ENCODE measurements around the gene RIC8B. TPM values are rescaled to one million over a fixed set of nuclear protein-coding genes. Genes with fewer than 3 reads are reported as not detected.

Gene RIC8B
- total RNA-seq, 2 donors from 2014 or later, result 13.9 to 14.6 TPM

DNA sequence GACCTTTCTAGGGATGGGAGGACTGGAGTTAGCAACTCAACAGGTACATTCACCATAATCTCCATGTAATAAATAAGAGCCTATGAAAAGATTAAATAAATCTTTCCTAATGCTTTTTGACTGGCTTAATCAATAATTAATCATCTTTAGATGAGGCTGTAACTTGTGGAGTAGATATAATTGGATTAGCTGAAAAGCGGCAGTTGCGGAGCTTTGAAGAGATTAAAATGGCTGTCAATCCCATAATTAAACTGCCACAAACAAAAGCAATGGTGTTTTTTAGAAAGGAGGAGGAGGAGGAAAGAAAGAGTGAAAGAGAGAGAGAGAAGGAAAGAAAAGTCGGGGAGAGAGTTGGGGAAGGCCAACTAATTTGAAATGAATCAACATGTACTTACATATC lies 110.5 kb downstream of the RIC8B start:
- Histone ChIP-seq H3K27ac (no peak overlapping the region), H3K27me3 (no peaks in the 10 kb centered on the region), H3K4me3 (no peak overlapping the region), H3K36me3 (no peaks in the 10 kb centered on the region), H3K9ac (ENCODE audit: low read depth in 2 of 2, low read length in 2 of 2) (no peak overlapping the region), H3K9me3 (no peaks in the 10 kb centered on the region), H3K4me1 (no peaks in the 10 kb centered on the region)
- DNase-seq, result no peak
- intact Hi-C loops (cut with DNase I), result no loop called here
- TF ChIP-seq, protein P1, sequence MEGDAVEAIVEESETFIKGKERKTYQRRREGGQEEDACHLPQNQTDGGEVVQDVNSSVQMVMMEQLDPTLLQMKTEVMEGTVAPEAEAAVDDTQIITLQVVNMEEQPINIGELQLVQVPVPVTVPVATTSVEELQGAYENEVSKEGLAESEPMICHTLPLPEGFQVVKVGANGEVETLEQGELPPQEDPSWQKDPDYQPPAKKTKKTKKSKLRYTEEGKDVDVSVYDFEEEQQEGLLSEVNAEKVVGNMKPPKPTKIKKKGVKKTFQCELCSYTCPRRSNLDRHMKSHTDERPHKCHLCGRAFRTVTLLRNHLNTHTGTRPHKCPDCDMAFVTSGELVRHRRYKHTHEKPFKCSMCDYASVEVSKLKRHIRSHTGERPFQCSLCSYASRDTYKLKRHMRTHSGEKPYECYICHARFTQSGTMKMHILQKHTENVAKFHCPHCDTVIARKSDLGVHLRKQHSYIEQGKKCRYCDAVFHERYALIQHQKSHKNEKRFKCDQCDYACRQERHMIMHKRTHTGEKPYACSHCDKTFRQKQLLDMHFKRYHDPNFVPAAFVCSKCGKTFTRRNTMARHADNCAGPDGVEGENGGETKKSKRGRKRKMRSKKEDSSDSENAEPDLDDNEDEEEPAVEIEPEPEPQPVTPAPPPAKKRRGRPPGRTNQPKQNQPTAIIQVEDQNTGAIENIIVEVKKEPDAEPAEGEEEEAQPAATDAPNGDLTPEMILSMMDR (IDR thresholded peaks at IDR 0.05), result no peak

GRCh38 chr12:106885541-106886249 lies 111.2 kb downstream of the RIC8B start:
- no peaks in the 10 kb centered on the region for H3K4me1 ChIP-seq
- no peaks in the 10 kb centered on the region for H3K9me3 ChIP-seq
- no peaks in the 10 kb centered on the region for H3K36me3 ChIP-seq
- no peak overlapping the region for H3K27ac ChIP-seq
- no peaks in the 10 kb centered on the region for H3K27me3 ChIP-seq
- H3K4me3 ChIP-seq, result no peak overlapping the region
- H3K9ac ChIP-seq (ENCODE audit: low read depth in 2 of 2, low read length in 2 of 2), result no peak overlapping the region
- intact Hi-C loops (cut with DNase I), result no loop called here
- TF ChIP-seq, protein P1 (IDR thresholded peaks at IDR 0.05), result no peak
- DNase-seq, result no peak

- Histone ChIP-seq H3K9me3 (no peaks in the 10 kb centered on the region), H3K36me3 (no peaks in the 10 kb centered on the region), H3K4me3 (no peak overlapping the region), H3K27me3 (no peaks in the 10 kb centered on the region), H3K9ac (ENCODE audit: low read depth in 2 of 2, low read length in 2 of 2) (no peak overlapping the region), H3K27ac (no peak overlapping the region), H3K4me1 (no peaks in the 10 kb centered on the region)
- TF ChIP-seq, protein P1 (IDR thresholded peaks at IDR 0.05), result no peak
- intact Hi-C loops (cut with DNase I), result no loop called here
- DNase-seq, result no peak
Measured at GRCh38 chr12:106886932-106887331, 112.5 kb downstream of the RIC8B start.

DNA sequence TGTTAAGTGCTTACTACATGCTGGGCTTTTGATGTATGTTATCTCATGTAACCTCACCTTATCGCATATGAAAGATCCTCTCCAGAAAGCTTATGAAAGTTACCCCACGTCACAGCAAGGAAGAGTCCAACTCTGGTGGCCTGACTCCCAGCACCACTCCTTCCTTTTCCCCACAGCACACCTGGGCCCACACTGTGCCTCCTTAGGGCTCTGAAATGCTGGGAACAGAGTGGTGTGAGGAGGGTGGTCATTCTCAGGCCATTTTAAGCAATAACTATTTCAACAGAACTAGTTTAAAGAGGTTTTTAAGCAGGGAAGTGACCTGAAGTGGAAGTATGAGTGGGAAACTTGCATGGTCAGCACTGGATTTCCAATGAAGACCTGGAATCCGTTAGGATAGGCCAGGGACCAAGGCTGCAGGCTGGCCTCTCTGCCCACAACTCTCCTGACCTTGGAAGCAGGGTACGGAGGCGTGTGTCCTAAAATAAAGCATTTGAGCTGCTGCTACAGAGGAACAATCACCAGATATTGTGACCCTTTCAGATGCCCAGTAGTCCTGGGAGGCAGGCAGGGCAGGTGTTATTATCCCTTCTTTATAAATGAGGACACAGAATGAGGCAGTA lies 114.0 kb downstream of the RIC8B start:
- H3K4me3 ChIP-seq, result no peak overlapping the region
- DNase-seq, result no peak
- TF ChIP-seq, protein P1 (IDR thresholded peaks at IDR 0.05), result no peak
- H3K9ac ChIP-seq (ENCODE audit: low read depth in 2 of 2, low read length in 2 of 2), result no peak overlapping the region
- H3K36me3 ChIP-seq, result no peaks in the 10 kb centered on the region
- no peaks in the 10 kb centered on the region for H3K27me3 ChIP-seq
- no peaks in the 10 kb centered on the region for H3K4me1 ChIP-seq
- H3K27ac ChIP-seq, result no peak overlapping the region
- no peaks in the 10 kb centered on the region for H3K9me3 ChIP-seq
- intact Hi-C loops (cut with DNase I), result no loop called here

DNA sequence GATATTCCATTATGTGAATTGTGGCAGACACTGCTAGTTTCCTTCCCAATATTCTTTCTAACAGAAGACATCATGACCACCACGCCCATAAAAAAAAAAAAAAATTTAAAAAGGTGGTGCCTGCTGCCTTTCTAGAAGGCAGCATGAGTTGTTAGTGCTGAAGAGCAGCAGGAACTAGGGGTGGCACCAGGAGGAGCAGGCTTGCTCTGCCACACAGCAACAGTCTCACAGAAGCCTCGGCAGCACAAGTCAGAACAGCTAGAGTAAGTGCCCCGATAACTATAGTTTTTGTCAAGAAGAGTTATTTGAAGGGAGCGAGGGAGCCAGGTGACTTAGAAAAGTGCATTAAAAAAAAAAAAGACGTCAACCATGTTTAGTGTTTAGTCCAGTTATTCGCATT lies 114.8 kb downstream of the RIC8B start:
- no peaks in the 10 kb centered on the region for H3K9me3 ChIP-seq
- no peak overlapping the region for H3K4me3 ChIP-seq
- no peak overlapping the region for H3K9ac ChIP-seq (ENCODE audit: low read depth in 2 of 2, low read length in 2 of 2)
- no peaks in the 10 kb centered on the region for H3K36me3 ChIP-seq
- no peaks in the 10 kb centered on the region for H3K27me3 ChIP-seq
- no peaks in the 10 kb centered on the region for H3K4me1 ChIP-seq
- intact Hi-C loops (cut with DNase I), result no loop called here
- DNase-seq, result no peak
- TF ChIP-seq, protein P1 (IDR thresholded peaks at IDR 0.05), result no peak
- H3K27ac ChIP-seq, result no peak overlapping the region

Measured in colonic mucosa (tissue), 4 donors.